Measurements from ENCODE around the gene ANKRD36. TPM values are rescaled to one million over a fixed set of nuclear protein-coding genes. Genes with fewer than 3 reads are reported as not detected.
"Not testable (repeated sequence)": the region's sequence is repeated elsewhere in the genome, so short reads cannot be mapped to it uniquely, and the experiment has no call there.

Gene ANKRD36
- total and polyA plus RNA-seq, 2 of the 4 experiments (the other 2 are of a cell fraction): 2.6 to 20.1 TPM

DNA sequence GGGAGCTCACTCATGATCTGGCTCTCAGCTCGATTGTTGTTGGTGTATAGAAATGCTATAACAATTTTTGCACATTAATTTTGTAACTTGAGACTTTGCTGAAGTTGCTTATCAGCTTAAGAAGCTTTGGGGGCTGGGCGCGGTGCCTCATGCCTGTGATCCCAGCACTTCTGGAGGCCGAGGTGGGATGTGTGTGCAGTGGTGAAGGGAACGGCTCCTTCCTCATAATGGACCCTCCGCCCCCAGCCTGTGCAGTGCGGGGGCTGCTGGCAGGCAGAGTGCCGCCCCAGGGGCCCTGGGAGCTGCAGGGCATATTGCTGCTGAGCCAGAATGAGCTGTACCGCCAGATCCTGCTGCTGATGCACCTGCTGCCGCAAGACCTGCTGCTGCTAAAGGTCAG is 32.1 kb upstream of the ANKRD36 start:
- not testable (repeated sequence) for H2BK120ac ChIP-seq (ENCODE audit: low read depth, low read length)

DNA sequence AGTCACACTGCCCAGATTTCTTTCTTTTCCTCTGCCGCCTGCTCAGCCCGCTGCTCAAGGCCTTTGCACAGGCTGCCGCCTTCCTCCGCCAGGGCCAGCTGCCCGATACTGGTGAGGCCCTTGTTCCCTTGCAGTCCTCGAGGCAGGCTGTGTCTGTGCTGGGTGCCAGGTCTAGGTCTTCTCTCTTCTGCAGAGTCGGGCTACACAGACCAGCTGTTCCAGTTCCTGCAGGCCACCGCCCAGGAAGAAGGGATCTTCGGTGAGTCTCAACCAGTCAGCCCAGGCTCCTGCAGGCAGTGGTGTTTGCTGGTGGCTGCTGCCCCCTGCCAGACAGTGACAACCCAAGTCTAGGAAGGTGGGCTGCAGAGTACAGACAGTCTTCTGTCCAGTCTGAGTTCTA is 30.7 kb upstream of the ANKRD36 start:
- CTCF ChIA-PET; H3K18ac ChIP-seq (ENCODE audit: low read depth, low read length); H3K4me1 ChIP-seq (ENCODE audit: control insufficient read depth, insufficient read depth, low read length); in situ Hi-C loops (cut with MboI; ENCODE audit: low sequenced_read_pairs); H2AFZ ChIP-seq (replicated peaks; ENCODE audit: low read length, poor library complexity); H3K23ac ChIP-seq (ENCODE audit: low read depth, low read length); H2AK5ac ChIP-seq (ENCODE audit: low read depth, low read length); H3K79me1 ChIP-seq (ENCODE audit: low read depth in 1 of 2, low read length in 2 of 2); dilution Hi-C loops (cut with HindIII; ENCODE audit: low sequenced_read_pairs, unreplicated experiment); intact Hi-C loops (cut with micrococcal nuclease); H3K9me1 ChIP-seq (ENCODE audit: insufficient read depth, low read length); H3K9me3 ChIP-seq (ENCODE audit: control insufficient read depth, insufficient read depth, low read length); H3K14ac ChIP-seq (replicated peaks; ENCODE audit: low read depth, low read length); H4K20me1 ChIP-seq (ENCODE audit: insufficient read depth, low read length); H3K27me3 ChIP-seq (ENCODE audit: control insufficient read depth, insufficient read depth, low read length); H3K4me3 ChIP-seq (ENCODE audit: insufficient read depth, low read depth, low read length); H3K9ac ChIP-seq (ENCODE audit: low read depth, low read length); DNase-seq; H2BK20ac ChIP-seq (ENCODE audit: low read depth, low read length); H2AK9ac ChIP-seq (replicated peaks; ENCODE audit: low read depth, low read length, poor library complexity); H3K4ac ChIP-seq (ENCODE audit: low read depth, low read length); ATAC-seq (ENCODE audit: low read depth); H2BK120ac ChIP-seq (ENCODE audit: low read depth, low read length); H2BK5ac ChIP-seq (ENCODE audit: low read depth, low read length, poor library complexity, severe bottlenecking); POLR2A ChIA-PET (ENCODE audit: unreplicated experiment); H3K4me2 ChIP-seq (ENCODE audit: low read depth, low read length); BruUV-seq (replicated peaks); H3K56ac ChIP-seq (ENCODE audit: extremely low read depth, insufficient read depth, low read length); H2BK15ac ChIP-seq (ENCODE audit: low read depth, low read length); H3K27ac ChIP-seq (ENCODE audit: insufficient read depth, low read length); H4K5ac ChIP-seq (ENCODE audit: low read depth, low read length); H3K36me3 ChIP-seq (ENCODE audit: control insufficient read depth, insufficient read depth, low read length); H4K91ac ChIP-seq (ENCODE audit: insufficient read depth, low read depth, low read length); H4K8ac ChIP-seq (ENCODE audit: low read depth in 2 of 2, low read length in 2 of 2): not testable (repeated sequence)
- no CpG with 5 or more reads among the region's 9 CpGs for WGBS, 2 experiments (ENCODE audit: extremely low coverage in 2 of 2, insufficient read length in 1 of 2)

More for the DNA sequence above, 32.1 kb upstream of the ANKRD36 start:
- H3K4me3 ChIP-seq (ENCODE audit: insufficient read depth, low read depth, low read length); H4K91ac ChIP-seq (ENCODE audit: insufficient read depth, low read depth, low read length); CTCF ChIA-PET; H2AFZ ChIP-seq (replicated peaks; ENCODE audit: low read length, poor library complexity); in situ Hi-C loops (cut with MboI; ENCODE audit: low sequenced_read_pairs); H3K27me3 ChIP-seq (ENCODE audit: control insufficient read depth, insufficient read depth, low read length); H3K27ac ChIP-seq (ENCODE audit: insufficient read depth, low read length); ATAC-seq (ENCODE audit: low read depth); H3K18ac ChIP-seq (ENCODE audit: low read depth, low read length); dilution Hi-C loops (cut with HindIII; ENCODE audit: low sequenced_read_pairs, unreplicated experiment); H4K5ac ChIP-seq (ENCODE audit: low read depth, low read length); H3K9me1 ChIP-seq (ENCODE audit: insufficient read depth, low read length); H4K20me1 ChIP-seq (ENCODE audit: insufficient read depth, low read length); H2BK20ac ChIP-seq (ENCODE audit: low read depth, low read length); H3K36me3 ChIP-seq (ENCODE audit: control insufficient read depth, insufficient read depth, low read length); intact Hi-C loops (cut with micrococcal nuclease); H2AK5ac ChIP-seq (ENCODE audit: low read depth, low read length); H2BK15ac ChIP-seq (ENCODE audit: low read depth, low read length); H3K4me1 ChIP-seq (ENCODE audit: control insufficient read depth, insufficient read depth, low read length); DNase-seq; H3K4me2 ChIP-seq (ENCODE audit: low read depth, low read length); H3K9ac ChIP-seq (ENCODE audit: low read depth, low read length); H3K56ac ChIP-seq (ENCODE audit: extremely low read depth, insufficient read depth, low read length); H2AK9ac ChIP-seq (replicated peaks; ENCODE audit: low read depth, low read length, poor library complexity); BruUV-seq (replicated peaks); H2BK5ac ChIP-seq (ENCODE audit: low read depth, low read length, poor library complexity, severe bottlenecking); H3K9me3 ChIP-seq (ENCODE audit: control insufficient read depth, insufficient read depth, low read length); H3K14ac ChIP-seq (replicated peaks; ENCODE audit: low read depth, low read length); H3K23ac ChIP-seq (ENCODE audit: low read depth, low read length); H3K4ac ChIP-seq (ENCODE audit: low read depth, low read length); H4K8ac ChIP-seq (ENCODE audit: low read depth in 2 of 2, low read length in 2 of 2); POLR2A ChIA-PET (ENCODE audit: unreplicated experiment); H3K79me1 ChIP-seq (ENCODE audit: low read depth in 1 of 2, low read length in 2 of 2): not testable (repeated sequence)
- no CpG with 5 or more reads among the region's 10 CpGs for WGBS, 2 experiments (ENCODE audit: extremely low coverage in 2 of 2, insufficient read length in 1 of 2)

Data from IMR-90 (cell line).